Measurements from ENCODE around the gene ABHD2.

Gene ABHD2

GRCh38 chr15:89051875-89052274, 36.4 kb upstream of the ABHD2 start:
- no peak for FAIRE-seq
- no peak for TF ChIP-seq CTCF (IDR thresholded peaks at IDR 0.05; ENCODE audit: insufficient read depth, missing control alignments)
- no peak for DNase-seq (ENCODE audit: insufficient read length, low spot score)

- TF ChIP-seq CTCF (IDR thresholded peaks at IDR 0.05; ENCODE audit: insufficient read depth, missing control alignments), result no peak
- FAIRE-seq, result no peak
- DNase-seq (ENCODE audit: insufficient read length, low spot score), result no peak
These were observed 35.8 kb upstream of the ABHD2 start for GRCh38 chr15:89052474-89052873.

- DNase-seq (ENCODE audit: insufficient read length, low spot score) (no peak), FAIRE-seq (no peak)
- TF ChIP-seq CTCF (IDR thresholded peaks at IDR 0.05; ENCODE audit: insufficient read depth, missing control alignments), result no peak
These were observed 33.4 kb upstream of the ABHD2 start for GRCh38 chr15:89054873-89055272.

- TF ChIP-seq CTCF (IDR thresholded peaks at IDR 0.05; ENCODE audit: insufficient read depth, missing control alignments), result peak; percentile 97
- FAIRE-seq (no peak), DNase-seq (ENCODE audit: insufficient read length, low spot score) (peak; percentile 52)
These were observed 30.6 kb upstream of the ABHD2 start for GRCh38 chr15:89057506-89058133.

- DNase-seq (ENCODE audit: insufficient read length, low spot score) (no peak), FAIRE-seq (no peak)
- TF ChIP-seq CTCF (IDR thresholded peaks at IDR 0.05; ENCODE audit: insufficient read depth, missing control alignments), result no peak
These were observed 29.9 kb upstream of the ABHD2 start for GRCh38 chr15:89058376-89058775.

GRCh38 chr15:89058876-89059405, 29.3 kb upstream of the ABHD2 start:
- no peak for DNase-seq (ENCODE audit: insufficient read length, low spot score)
- no peak for FAIRE-seq
- no peak for TF ChIP-seq CTCF (IDR thresholded peaks at IDR 0.05; ENCODE audit: insufficient read depth, missing control alignments)

GRCh38 chr15:89066280-89066679, 22.0 kb upstream of the ABHD2 start:
- FAIRE-seq (no peak), DNase-seq (ENCODE audit: insufficient read length, low spot score) (no peak)
- no peak for TF ChIP-seq CTCF (IDR thresholded peaks at IDR 0.05; ENCODE audit: insufficient read depth, missing control alignments)
